Psoas muscle (tissue), 8 donors: Measurements from ENCODE around the gene CAPRIN1. TPM values are rescaled to one million over a fixed set of nuclear protein-coding genes. Genes with fewer than 3 reads are reported as not detected.
"Not testable (repeated sequence)": the region's sequence is repeated elsewhere in the genome, so short reads cannot be mapped to it uniquely, and the experiment has no call there.

Source experiments
- ATAC-seq, 4 donors: fragments of 200-7000 bp; cut with Tn5 transposase; one replicate each; pipeline ENCODE4 v1.9.1; 2020; ENCODE audit warnings: moderate library complexity in 3 of 4, mild to moderate bottlenecking in 2 of 4
- DNase-seq, 2 donors: peaks; one replicate each; pipeline ENCODE4 v3.0.0-alpha.2; 2020
- H3K27ac ChIP-seq: fragments of 200-600 bp; one replicate; pipeline ENCODE4 v1.8.0; 2022
- H3K27me3 ChIP-seq, 3 donors: fragments of 200-600 bp in 1 of 3; one replicate each; pipeline versions ENCODE4 v1.6.1 to v1.8.0; 2013 to 2022; ENCODE audit warnings: low read length in 2 of 3, mild to moderate bottlenecking in 2 of 3, moderate library complexity in 1 of 3; ENCODE audit not compliant: insufficient read depth in 3 of 3
- H3K36me3 ChIP-seq, 2 donors: fragments of 200-600 bp in 1 of 2; one replicate each; pipeline versions ENCODE4 v1.6.1 to v1.8.0; 2013 to 2022; ENCODE audit warnings: low read depth in 1 of 2, mild to moderate bottlenecking in 1 of 2, moderate library complexity in 1 of 2; ENCODE audit not compliant: insufficient read depth in 1 of 2
- H3K4me1 ChIP-seq: fragments of 200-600 bp; one replicate; pipeline ENCODE4 v1.8.0; 2022
- H3K4me3 ChIP-seq: fragments of 200-600 bp; one replicate; pipeline ENCODE4 v1.8.0; 2022; ENCODE audit warnings: mild to moderate bottlenecking
- H3K9me3 ChIP-seq: fragments of 200-600 bp; one replicate; pipeline ENCODE4 v1.8.0; 2022
- WGBS, 3 donors: extraction: QIAGEN DNeasy Blood & Tissue Kit; methylation state at CpG; one replicate each; pipeline versions ENCODE4 v1.1.6 to v1.1.7; 2013; 5-methylcytosine and 5-hydroxymethylcytosine counted together
- intact Hi-C, 2 donors: fragments of 100-400 bp; cut with DNase I; formaldehyde crosslinking; loops; one replicate each; pipeline versions ENCODE4 v1.11.0 to v1.14.2; 2022
- polyA plus RNA-seq, 3 donors: library from polyadenylated mRNA; stranded (reverse); fragments of 200-250 nt; gene quantifications; one replicate each; pipeline ENCODE4 v1.2.3, GENCODE V29; 2013
- total RNA-seq, 4 donors: library from RNA; stranded (reverse); fragmentation: NEBNext Ultra II Directional in 2 of 4; extraction: Animal tissue kit (Norgen Biotek cat#: 25700) in 2 of 4; gene quantifications; one replicate each; pipeline versions ENCODE4 v1.2.1 to v1.2.4, GENCODE V29; 2021 to 2023
- TF ChIP-seq, protein P1 (sequence below): fragments of 200-600 bp; IDR thresholded peaks from one replicate; pipeline ENCODE4 v1.8.0; 2022; ENCODE audit warnings: antibody characterized with exemption
- donor health status: healthy with polysubstance abuse.
- donor health status: DM: no; HTN: no; CAD: no; lungs with moderate emphysema.
- donor health status: Bipolar disorder and iron deficiency.
- donor health status: healthy.
- donor health status: DM: yes; HTN: yes; CAD: no.
- donor health status: DM: no; HTN: no; CAD: no.
- donor health status: DM: no; HTN: no; CAD: no.
- donor health status: DM: yes; HTN: yes; CAD: no.

CAPRIN1 gene
- total and polyA plus RNA-seq, 7 donors = 31.4 to 122 (median 70.3) TPM

DNA sequence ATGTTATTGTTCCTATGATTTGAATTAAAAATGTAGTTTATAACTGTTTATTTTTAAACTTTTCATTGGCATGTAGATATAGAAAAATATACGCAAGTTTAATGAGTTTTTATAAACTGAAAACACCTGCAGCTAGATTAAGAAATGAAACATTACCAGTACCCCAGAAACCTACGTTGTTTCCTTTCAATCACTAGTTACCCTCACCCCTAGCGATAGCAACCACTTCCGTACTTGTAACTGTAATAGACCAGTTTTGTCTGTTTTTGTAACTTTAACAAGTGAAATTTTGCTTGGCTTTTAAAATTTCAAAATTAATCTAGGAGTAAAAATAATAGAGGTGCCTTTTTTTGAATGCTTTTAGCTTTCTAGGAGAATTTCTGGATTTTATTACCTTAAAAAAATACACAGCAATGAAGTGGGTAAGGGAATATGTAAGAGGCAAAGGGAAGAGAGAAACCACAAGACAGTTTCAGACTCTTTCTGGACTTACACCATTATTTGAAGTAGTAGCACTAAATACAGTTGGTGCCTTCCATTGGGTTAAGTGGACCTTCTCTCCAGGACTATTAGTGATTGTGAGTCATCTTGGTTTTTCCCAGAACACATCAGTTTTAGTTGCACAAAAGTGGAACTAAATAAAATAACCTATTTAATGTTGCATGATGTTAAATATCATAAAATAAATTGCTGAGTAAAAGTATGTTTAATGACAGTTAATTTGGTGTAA is 35.2 kb downstream of the CAPRIN1 start:
- Histone ChIP-seq H3K27ac (no peak overlapping the region), H3K4me3 (no peak overlapping the region), H3K36me3 (peaks cover 17 to 99% of the 10 kb centered on the region in 2 donors), H3K27me3 (no peaks in the 10 kb centered on the region), H3K4me1 (no peaks in the 10 kb centered on the region), H3K9me3 (no peaks in the 10 kb centered on the region)
- 93% methylated on average over 4 of the region's 4 CpGs for WGBS, 3 donors
- TF ChIP-seq, protein P1, sequence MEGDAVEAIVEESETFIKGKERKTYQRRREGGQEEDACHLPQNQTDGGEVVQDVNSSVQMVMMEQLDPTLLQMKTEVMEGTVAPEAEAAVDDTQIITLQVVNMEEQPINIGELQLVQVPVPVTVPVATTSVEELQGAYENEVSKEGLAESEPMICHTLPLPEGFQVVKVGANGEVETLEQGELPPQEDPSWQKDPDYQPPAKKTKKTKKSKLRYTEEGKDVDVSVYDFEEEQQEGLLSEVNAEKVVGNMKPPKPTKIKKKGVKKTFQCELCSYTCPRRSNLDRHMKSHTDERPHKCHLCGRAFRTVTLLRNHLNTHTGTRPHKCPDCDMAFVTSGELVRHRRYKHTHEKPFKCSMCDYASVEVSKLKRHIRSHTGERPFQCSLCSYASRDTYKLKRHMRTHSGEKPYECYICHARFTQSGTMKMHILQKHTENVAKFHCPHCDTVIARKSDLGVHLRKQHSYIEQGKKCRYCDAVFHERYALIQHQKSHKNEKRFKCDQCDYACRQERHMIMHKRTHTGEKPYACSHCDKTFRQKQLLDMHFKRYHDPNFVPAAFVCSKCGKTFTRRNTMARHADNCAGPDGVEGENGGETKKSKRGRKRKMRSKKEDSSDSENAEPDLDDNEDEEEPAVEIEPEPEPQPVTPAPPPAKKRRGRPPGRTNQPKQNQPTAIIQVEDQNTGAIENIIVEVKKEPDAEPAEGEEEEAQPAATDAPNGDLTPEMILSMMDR = no peak
- intact Hi-C loops = loop anchor here in 1 of 2 donors (5.0 kb wide), 1 partner anchor 41 kb away; no protein-coding TSS in a partner anchor
- no peak for ATAC-seq
- DNase-seq = no peak

DNA sequence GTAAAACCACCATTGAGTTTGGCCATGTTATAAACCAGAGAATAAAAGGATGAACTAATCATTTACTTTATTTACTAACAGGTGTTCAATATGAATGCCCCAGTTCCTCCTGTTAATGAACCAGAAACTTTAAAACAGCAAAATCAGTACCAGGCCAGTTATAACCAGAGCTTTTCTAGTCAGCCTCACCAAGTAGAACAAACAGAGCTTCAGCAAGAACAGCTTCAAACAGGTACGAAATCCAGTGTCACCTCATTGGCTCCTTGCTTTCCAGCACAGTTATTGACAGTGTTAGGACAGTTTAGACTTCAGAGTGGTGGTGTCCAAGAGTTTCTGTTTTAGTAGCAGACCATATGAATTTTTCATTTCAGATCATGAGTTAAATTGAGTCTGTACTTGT is 40.3 kb downstream of the CAPRIN1 start:
- TF ChIP-seq, protein P1 = no peak
- intact Hi-C loops = loop anchor here in 1 of 2 donors (5.0 kb wide), 1 partner anchor 40 kb away; no protein-coding TSS in a partner anchor
- peaks cover 7 to 99% of the 10 kb centered on the region in 2 donors for H3K36me3 ChIP-seq
- H3K9me3 ChIP-seq = no peaks in the 10 kb centered on the region
- H3K27ac ChIP-seq = no peak overlapping the region
- no peaks in the 10 kb centered on the region for H3K4me1 ChIP-seq
- no peaks in the 10 kb centered on the region for H3K27me3 ChIP-seq
- 82 to 94% (median 88%) methylated on average over 1 of the region's 1 CpG for WGBS, 3 donors
- ATAC-seq (no peak), DNase-seq (no peak)
- H3K4me3 ChIP-seq = no peak overlapping the region

DNA sequence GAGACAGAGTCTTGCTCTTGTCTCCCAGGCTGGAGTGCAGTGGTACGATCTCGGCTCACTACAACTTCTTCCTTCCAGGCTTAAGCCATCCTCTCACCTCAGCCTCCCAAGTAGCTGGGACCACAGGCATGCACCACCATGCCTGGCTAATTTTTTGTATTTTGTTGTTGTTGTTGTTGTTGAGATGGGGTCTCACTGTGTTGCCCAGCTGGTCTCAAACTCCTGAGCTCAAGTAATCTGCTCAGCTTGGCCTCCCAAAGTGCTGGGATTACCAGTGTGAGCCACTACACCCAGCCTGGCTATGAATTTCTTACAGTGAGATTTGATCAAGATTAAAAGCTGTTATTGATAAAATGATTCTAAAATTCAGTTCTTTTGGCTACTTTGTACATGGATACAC is 43.4 kb downstream of the CAPRIN1 start:
- intact Hi-C loops = loop anchor here in 1 of 2 donors (5.0 kb wide), 1 partner anchor 37 kb away; no protein-coding TSS in a partner anchor
- not testable (repeated sequence) for ATAC-seq, H3K9me3 ChIP-seq, H3K27me3 ChIP-seq, H3K27ac ChIP-seq, H3K4me3 ChIP-seq, H3K4me1 ChIP-seq, DNase-seq
- peaks cover 7 to 100% of the 10 kb centered on the region in 2 donors for H3K36me3 ChIP-seq
- WGBS, 3 donors = 90 to 100% (median 99%) methylated on average over 2 of the region's 2 CpGs

DNA sequence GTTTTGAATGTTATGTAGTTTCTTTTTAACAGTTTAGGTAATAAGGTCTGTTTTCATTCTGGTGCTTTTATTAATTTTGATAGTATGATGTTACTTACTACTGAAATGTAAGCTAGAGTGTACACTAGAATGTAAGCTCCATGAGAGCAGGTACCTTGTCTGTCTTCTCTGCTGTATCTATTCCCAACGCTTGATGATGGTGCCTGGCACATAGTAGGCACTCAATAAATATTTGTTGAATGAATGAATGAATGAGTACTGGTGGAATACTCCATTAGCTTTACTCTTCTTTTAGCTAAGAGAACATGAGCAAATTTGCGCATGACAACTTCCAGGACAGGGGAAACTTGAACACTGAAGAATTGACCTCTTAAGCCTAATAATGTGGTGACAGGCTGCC is 47.3 kb downstream of the CAPRIN1 start:
- intact Hi-C loops = no loop called here

DNA sequence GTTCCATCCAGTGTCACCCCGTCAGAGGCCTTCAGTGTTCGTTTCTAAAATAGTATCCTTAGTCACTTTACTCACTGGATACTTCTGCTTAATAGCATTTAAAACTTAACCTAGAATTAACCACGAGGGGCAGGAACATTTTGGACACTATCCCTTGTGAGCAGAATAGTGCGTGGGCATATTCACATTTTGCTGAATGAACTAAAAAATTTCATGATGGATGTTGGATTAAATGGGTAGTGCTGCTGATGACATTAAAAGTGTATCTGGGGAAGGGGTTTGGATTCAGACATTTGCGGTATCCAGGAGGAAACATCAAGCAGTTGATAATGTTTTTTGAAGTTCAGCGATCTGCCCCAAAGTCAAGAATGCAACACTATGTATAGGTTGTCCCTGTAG is 53.1 kb downstream of the CAPRIN1 start:
- peaks cover 26% of the 10 kb centered on the region for H3K4me1 ChIP-seq
- H3K27me3 ChIP-seq = no peaks in the 10 kb centered on the region
- ATAC-seq (peak in 3 of 4 donors; percentile 16 to 52 (median 21)), DNase-seq (no peak)
- H3K27ac ChIP-seq = peak overlapping the region; percentile 96
- intact Hi-C loops = loop anchor here (2.0 to 10.0 kb wide), 4 partner anchors 50 to 254 kb away; partner anchors contain the start of genes CAPRIN1 (in 2 of the 2) and ABTB2 (in 1 of the 2)
- no peaks in the 10 kb centered on the region for H3K9me3 ChIP-seq
- TF ChIP-seq, protein P1 = no peak
- WGBS, 3 donors = 11 to 15% (median 13%) methylated on average over 6 of the region's 6 CpGs
- H3K4me3 ChIP-seq = peak overlapping the region; percentile 91
- peaks cover 11 to 55% of the 10 kb centered on the region in 2 donors for H3K36me3 ChIP-seq

More for the DNA sequence above, 47.3 kb downstream of the CAPRIN1 start:
- Histone ChIP-seq H3K4me3 (no peak overlapping the region), H3K36me3 (peaks cover 5 to 91% of the 10 kb centered on the region in 2 donors), H3K27me3 (no peaks in the 10 kb centered on the region), H3K27ac (no peak overlapping the region), H3K4me1 (no peaks in the 10 kb centered on the region), H3K9me3 (no peaks in the 10 kb centered on the region)
- WGBS, 3 donors = 97 to 100% (median 97%) methylated on average over 2 of the region's 2 CpGs
- ATAC-seq = no peak
- TF ChIP-seq, protein P1 = no peak
- no peak for DNase-seq
